NCI-H524 treated with DMSO at 0.1 percent for 48 hours (cell line): ENCODE data around the gene KIAA1210.

ENCODE experiments used
- DNase-seq: peaks from one replicate; lab custom pipeline; 2025; lab: John Stamatoyannopoulos, UW

Gene KIAA1210

DNA sequence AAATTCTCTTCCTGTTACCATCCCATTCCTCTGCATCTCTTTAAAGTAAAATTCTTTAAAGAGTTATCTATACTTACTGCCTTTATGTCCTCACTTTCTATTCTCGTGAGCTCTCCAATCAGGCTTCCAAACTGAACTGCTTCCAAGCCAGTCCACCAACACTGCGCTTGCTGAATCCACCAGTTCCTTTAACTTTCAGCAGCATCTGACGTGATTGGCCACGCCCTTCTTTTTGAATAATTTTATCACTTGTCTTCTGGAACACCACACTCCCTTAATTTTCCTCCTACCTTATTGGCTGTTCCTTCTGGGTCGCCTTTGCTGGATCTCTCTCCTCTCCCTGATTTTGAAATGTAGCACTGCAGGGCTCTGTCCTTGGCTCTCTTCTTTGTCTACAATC lies at the start of gene KIAA1210:
TSS of gene KIAA1210 (minus strand) at position 163 of the 400 bp plus-strand sequence. CDS start 4,170 bp downstream, outside the sequence.
- DNase-seq: no peak

DNA sequence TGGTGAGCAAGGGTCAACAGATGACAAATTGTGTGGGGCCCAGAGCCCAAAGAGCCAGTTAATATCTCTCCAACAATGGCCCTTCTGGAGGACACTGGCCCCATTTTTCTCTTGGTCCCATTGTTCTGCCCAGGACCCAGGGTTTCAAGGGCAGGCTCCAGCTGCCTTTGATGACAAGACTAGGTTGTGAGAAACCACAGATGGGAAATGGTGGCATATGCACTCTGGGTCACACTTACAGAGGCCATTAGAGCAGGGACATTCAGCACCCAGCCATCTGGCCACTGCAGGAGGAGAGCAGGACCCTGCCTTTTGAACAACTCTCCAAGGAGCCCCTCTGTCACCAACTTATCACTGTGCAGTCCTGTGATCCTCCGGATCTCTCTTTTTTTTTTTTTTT lies 49.7 kb upstream of the KIAA1210 start:
- no peak for DNase-seq

DNA sequence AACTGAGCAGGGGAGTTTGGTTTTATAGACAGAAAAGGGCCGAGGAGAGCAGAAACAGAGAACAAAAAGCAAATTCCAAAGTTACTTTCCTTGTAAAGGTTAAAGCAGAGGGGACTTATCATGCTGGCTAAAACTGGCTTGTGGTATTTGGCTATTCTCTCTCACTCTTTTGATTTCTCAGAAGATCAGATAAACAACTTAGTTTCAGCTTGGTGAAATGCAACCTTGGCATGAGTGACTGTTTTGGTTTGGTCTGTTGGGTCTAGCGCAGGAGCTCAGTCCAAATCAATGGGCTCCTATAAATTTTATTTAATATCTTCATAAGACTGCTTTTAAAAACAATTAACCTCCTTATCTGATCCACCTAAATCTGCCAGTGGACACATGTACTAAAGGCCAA lies 47.3 kb upstream of the KIAA1210 start:
- DNase-seq: no peak

DNA sequence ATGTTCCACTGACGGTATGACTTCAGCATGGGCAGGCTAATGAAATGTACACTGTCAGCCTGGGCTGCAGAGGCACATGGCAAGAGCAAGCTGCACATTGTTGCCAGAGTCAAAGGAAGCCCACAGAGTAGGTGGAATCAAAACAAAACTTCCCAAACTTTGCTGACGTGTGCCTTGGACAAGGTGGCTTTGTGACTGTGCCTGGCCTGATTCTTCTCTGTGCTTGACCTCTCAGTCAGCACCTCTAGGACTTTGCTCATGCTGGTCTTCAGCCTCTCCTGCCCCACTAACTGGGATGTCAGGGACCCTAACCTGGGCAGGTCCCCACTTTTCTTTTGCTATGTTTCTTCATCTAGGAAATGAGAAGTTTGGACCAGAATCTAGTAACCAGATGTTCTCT lies 40.5 kb upstream of the KIAA1210 start:
- DNase-seq: no peak

DNA sequence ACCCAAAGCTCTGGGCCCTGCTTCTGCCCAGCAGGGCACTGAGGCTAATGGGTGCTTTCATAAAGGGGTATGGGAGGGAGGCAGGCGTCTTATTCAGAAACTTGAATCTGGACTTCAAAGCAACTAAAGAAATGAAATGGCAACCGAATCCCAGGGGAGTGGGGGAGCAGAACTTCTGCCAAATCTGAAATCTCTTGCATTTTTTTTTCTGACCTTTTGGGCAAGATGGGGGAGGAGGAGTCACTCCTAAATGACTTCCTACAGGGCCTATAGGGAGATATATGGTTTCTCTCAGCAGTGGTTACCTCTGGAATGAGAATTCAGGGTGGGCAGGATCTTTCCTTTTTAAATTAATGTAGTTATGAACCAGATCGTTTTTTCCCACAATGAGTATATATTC lies 30.6 kb upstream of the KIAA1210 start:
- DNase-seq: no peak

DNA sequence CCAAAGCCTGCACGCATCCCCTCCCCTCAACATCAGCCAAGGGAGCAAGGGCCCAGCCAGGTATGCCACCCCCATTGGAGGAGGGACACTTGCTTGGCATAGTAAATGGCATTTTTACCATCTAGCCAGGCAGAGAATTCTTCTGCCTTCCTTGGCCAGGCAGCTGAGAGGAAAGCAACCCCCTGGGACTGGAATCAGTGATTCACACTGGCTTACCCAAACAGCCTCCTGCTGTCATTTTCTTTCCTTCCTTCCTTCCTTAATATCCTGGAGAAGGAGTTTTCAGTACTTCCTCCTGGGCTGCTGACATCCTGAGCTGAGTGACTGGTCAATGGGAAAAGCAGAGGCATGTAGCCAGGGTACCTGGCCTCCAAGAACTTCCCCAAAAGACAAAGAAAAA lies 28.6 kb upstream of the KIAA1210 start:
- DNase-seq: no peak

DNA sequence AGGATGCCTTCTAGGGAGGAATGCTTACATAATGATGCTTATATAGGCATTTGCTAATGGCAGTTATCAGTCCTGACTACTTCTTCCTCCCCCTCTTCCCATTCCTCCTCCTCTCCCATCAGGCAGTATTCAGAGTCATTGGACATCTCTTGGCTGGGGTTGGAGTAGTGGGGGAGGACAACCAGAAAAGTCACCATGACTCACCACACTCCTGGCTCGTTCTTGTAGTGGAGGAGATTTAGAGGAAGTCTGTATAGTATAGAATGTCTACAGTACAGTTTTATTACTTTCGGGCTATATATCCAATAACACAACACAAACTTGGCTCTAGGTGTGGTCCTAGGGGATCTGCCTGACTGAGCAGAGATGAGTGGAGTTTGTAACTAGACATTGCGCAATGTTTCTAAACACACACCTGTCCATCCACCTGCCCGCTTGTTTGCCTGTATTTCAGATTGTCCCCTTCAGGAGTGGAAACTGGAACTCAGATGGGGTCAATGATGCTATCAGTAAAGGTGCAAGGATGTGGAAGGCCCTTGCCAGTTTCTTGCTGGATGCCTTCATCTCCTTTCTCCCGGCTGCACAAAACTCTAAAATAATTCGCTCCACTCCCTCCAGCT lies 27.9 kb upstream of the KIAA1210 start:
- DNase-seq: no peak

DNA sequence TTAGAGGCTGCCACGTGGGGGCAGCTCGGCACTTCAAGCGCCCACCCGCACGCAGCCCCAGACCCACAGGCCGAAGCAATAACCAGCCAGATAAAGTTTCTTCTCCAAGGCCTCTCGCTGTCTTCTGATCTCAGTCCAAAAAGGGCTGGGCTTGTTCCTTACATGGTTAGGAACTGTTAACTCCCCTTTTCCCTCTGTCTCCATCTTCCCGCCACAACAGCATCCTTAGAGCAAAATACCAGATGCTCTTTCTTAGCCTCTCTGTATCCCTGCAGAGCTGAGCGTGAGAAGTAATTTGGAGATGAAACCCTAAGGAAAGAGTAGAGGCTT lies 23.4 kb upstream of the KIAA1210 start:
- no peak for DNase-seq

DNA sequence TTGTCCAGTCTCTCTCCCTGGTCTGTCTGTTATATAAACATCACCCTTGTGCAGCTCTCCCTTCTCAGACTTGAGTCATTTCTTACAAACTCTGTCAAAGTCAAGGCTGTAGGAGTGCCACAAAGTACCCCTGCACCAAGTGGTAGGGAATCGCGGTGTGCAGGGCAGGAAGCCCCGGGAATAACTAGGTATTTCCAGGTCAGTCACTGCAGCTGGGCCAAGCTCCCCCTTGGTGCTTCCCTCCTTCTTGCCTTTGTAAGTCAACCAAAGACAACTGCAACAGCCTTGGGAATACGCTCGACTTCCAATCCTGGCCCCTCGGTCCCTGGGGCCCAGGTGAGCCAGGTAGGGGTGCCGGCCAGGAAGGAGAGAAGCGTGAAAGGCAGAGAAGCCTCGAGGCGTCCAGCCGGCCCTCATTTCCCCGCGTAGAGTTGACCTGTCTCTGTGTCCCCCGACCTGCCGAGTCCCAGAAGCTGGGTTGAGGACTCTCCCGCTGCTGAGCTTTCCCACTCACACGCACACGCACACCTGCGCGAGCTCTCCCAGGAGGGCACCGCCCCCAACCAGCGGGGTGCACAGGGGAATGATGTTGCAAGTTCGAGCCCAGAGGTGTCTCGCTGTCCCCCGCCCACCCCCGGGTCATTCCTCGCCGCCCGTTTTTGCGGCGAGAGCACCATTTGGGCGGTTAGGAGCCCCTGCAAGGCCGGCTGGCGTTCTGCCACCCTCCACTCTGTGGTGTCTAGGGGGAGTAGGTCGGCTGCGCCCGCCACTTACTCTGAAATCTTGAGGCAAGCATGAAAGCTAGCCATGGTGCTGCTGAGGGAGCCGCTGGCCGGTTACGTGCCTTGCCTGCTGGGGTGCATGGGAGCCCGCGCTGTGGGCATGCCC lies 22.8 kb upstream of the KIAA1210 start:
- DNase-seq: no peak

DNA sequence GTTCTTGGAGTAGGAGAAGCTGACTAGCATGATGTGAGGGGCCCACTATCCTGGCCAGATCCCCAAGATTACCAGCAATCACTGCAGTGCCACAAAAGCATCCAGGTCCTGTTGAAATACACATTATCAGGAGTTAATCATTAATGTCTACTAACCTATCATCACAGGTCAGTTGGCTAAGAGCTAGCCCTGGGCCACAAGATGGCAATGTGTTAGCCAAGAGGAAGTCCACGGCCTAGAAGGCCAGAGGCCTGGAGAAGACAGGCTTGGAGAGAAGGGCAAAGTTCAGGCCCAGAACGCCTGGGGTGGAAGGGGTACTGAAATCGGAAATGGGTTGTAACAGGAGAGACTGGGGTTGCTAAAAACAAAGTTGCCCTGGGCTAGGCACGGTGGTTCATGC lies 19.9 kb upstream of the KIAA1210 start:
- DNase-seq: no peak

DNA sequence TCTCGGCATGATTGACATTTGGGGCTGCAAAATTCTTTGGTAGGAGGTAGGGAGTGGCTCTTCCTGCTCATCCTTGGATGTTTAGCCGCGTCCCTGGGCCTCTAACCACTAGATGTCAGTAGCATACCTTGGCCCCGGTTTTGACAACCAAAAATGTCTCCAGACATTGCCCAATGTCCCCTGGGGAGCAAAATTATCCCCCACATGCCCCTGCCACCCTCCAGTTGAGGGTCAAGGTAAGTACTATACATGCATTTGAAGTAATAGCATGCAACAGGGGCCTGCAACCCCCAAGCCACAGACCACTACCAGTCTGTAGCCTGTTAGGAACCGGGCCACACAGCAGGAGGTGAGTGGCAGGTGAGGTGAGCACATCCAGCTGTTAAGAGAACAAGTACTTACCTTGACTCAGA lies 17.6 kb upstream of the KIAA1210 start:
- no peak for DNase-seq

DNA sequence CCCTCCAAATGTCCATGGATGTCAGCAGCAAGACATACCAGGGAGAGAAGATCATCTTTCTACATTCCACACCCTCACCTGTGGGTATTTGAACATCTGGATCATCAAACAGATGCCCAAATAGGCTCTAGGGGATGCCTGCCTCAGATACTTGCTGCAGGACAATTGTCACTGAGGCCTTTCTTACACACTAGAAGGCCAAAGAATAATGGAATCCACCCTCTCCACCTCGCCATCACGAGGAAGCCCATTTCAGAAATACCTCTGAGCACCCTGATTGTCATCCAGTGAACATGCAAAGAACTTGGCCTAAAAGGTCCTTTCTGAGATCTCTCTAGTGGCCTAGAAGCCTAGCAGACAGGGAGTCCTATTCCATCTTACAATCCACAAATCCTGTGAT lies 6.9 kb upstream of the KIAA1210 start:
- no peak for DNase-seq

DNA sequence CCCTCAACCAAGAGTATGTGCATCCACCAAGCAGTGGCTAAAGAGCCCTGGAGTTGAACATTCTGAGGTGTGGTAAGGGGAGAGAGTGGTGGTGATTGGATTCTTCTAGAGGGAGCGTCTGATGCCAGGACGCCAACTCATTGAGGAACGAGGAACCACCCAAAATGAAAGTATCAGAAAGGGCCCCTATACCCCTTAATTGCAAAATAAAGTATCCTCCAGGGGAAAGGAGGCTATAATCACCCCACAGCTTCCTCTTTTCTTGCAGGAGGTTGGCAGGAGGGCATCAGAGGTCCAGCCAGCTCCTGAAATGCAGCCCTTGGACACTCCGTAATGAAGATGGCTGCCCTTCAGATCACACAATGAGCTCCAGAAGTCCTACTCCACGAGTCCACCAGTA lies 5.3 kb upstream of the KIAA1210 start:
- DNase-seq: no peak

DNA sequence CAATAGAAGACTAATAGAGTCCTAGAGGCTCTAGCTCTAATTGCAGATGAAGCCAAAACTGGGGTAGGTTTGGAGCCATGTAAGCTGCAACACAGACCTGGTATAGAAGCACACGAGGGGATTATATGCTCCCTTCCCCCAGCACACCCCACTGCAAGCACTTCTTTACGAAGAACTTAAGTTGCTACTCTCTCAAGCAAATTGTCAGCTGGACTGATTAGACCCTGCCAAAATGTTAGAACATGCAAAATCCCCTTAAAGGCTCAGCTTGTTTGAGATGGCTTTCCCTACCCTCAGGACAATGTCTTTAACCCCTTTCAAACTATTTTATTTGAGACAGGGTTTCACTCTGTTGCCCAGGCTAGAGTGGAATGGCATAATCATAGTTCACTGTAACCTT lies 4.7 kb upstream of the KIAA1210 start:
- no peak for DNase-seq

DNA sequence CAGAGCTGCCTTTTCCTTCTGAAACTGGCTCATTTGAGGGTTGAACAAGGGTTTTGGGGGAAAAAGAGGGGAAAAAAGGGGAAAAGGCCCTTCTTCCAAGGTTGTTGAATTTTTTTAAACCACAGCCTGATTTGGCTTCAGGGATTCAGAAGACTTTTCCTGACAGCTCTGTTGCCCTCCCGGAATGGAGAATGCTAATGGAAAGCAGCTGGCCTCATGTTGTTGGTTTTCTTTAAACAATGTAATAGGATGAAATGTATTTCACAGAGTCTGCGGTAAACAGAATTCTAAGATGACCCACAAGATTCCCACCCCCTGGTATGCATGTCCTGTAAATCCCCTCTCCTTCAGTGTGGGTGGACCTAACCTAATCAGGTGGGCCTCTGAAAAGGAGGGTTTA lies 3.3 kb upstream of the KIAA1210 start:
- DNase-seq: no peak

DNA sequence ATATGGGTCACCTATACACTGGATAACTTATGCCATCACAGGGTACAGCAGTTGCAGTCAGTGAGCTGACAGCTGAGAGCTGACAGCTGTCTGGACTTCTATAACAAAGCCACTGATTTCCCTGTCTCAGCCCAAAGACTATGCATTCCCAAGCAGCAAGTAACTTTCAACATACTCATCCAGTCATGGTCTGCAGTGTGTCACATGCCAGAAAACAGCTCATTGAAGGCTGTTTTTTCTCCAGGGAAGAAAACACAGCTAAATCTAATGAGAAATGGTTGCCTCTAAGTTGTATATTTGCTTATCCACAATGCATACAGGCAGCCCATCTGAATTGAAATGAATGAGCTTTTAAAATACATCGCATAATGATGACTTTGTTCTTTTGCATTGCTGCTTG lies 6.3 kb downstream of the KIAA1210 start:
- DNase-seq: no peak

DNA sequence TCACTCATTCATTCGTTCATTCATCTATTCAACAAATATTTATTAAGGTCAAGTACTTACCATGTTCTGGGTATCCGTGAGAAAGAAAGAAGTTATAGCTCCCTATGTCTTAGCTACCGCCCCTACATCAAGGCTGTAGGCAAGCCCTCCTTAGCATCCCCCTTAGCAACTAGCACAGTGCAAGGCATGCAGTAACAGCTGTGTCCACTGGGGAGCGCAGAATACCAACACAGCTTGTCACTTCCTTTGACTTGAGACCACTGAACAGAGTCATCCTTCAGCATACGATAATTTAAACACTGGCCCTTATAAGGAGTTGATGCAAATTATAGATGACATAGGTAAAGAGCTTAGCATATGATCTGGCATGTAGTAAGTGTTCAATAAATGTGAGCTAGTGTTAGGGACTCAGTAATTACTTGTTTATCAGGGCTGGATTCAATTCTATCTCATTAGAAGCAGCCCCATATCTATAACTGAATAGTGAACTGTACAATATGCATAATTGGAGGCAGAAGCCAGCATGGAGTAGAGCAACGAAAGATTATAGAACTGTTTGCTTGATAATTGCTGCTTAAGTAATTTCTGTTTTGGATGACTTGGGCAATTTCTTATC lies 8.7 kb downstream of the KIAA1210 start:
- DNase-seq: peak; percentile 14

DNA sequence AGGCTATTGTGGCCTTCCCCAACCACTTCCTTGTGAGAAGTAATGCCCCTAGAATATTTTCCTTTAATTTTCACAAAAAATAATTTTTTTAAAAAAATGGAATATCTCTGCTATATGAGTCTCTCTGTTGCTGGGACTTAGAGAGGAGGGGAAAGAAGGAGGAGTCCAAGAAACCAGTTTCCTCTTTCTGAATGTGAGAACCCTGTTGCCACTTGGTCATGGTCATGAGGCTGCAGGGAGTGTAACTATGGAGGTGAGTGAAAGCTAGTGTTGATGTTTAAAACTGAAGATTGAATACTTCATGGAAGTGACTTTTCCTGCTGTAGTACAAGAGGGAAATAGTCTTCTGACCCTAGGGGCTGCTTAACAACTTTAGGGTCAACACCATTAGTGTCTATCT lies 20.4 kb downstream of the KIAA1210 start:
- no peak for DNase-seq

DNA sequence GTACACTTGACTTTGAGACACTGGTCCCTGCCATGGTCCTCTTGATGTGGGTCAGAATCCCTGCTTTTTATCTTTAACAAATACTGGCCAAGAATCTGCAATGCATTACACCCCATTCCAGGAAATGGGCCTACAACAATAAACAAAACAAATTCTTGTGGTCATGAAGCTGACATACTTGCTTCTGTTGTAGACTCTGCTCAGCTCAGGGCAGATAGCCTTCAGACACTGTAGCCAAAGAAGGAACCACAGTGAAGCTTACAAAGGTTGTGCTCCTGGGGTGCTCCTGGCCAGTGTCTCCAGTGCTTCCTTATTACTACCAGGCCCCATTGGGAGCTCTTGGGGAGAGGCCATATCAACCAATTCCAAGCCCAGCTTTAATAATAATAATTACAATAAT lies 21.8 kb downstream of the KIAA1210 start:
- DNase-seq: no peak

DNA sequence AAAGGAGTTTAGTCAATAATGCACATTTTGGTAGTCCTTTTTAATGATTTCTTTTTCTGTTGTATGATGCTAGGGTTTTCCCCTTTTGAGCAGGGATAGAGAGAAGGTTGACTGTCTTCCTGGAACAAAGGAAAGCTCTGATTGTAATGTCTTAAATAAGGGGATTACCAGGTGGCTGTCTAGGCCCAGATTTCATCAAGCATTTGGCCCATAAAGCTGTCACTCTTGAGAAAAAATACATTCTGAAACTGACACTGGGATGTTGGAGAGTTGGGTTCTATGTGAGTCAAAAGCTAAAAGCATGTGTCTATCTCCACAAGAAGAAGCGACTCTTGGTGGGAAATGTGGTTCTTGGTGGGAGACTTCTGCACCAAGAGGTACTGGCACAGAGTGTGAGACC lies 26.4 kb downstream of the KIAA1210 start:
- no peak for DNase-seq

DNA sequence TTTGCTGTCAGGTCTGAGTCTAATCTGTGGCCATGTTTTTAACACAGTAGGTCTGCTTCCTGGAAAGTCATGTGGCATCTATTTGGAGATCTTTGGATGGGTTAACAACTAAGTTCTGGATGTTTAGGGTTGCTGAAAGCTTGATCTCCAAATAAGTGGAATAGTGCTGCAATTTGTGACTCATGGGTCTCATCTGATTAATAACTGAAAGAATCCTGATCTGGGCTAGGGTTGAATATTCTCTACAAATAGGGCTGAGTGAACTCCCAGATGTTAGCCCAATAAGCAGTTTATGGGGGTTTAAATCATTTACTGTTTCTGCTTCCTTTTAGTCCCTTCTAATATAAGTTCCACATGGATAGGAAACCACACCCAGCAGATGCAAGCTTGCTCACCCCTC lies 31.7 kb downstream of the KIAA1210 start:
- no peak for DNase-seq

DNA sequence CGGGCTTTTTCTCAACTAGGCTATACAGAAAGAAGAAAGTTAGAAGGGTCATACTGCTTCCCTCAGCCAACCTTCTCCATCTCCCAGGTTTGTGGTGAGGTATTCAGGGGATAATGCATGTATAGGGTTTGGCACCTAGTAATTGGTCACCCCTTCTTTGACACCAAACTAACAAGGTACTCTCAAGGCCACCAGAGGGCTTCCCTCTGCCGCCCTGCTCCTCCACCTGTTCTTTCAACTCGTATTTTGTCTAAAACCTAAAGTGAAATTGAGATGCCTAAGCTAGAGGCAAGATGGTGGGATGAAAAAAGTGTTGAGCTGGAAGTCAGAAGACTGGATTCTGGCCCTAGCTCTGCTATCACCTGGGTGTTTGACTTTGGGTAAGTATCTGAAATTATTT lies 32.8 kb downstream of the KIAA1210 start:
- DNase-seq: no peak

DNA sequence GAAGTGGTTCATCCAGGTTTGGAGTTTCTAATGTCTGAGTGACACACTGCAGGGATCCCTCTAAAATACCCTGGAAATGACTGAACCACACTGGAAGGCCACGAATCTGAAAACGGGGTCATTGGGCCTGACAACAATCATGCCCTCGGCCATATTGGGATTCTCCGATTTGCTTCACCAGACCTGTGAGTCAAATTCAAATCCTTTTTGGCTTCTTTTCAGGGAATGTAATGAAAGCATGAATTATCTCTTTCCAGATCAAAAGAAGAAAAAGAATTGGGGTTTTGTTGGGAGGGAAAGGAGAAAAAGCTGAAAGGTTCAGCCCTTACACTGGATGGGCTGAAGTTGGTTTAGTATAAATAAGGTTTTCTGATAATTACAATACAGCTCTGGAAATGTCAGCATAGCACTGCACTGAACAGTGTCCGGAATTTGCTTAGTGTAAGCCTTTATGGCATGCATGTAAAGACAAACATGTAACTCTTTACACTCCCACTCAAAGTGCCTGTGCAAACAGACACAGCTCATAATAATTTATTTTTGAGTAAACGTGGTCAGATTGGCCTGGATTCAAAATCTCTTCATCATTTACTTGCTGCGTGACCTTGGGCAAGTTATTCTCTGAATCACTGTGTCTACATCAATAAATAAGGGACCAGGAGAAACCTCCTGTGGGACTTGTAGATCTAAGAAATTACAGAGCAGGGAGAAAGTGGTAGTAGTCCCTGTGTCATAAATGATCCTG lies 33.4 kb downstream of the KIAA1210 start:
- DNase-seq: no peak
